OCI-LY3 (cell line): Measurements from ENCODE around the gene MSS51.

Experiments
- H2AFZ ChIP-seq: fragments of 200-600, 300-600 bp; shearing (Covaris generic); 2 replicates; pipeline ENCODE4 v1.6.0; 2014; ENCODE audit warnings: antibody characterized with exemption, low read depth, low read length
- H3K27ac ChIP-seq: fragments of 200-600, 300-600 bp; sonication (generic); 2 replicates; pipeline ENCODE4 v1.5.1; 2014; ENCODE audit warnings: mild to moderate bottlenecking, low read length, moderate library complexity, mixed read lengths
- H3K27me3 ChIP-seq: fragments of 200-600, 300-600 bp; sonication (generic); 2 replicates; pipeline ENCODE4 v1.6.1; 2014; ENCODE audit warnings: low read depth, low read length, mixed read lengths
- H3K36me3 ChIP-seq: fragments of 200-600, 300-600 bp; sonication (generic); replicated peaks from 2 replicates; pipeline ENCODE3; 2014; ENCODE audit warnings: low read depth, low read length, mixed read lengths
- H3K4me1 ChIP-seq: fragments of 300-600, 200-600 bp; sonication (generic); 2 replicates; pipeline ENCODE4 v1.6.1; 2014; ENCODE audit warnings: low read length, mixed read lengths
- H3K4me2 ChIP-seq: fragments of 200-600, 300-600 bp; sonication (generic); 2 replicates; pipeline ENCODE4 v1.6.1; 2014; ENCODE audit warnings: low read length, mixed read lengths
- H3K4me3 ChIP-seq: fragments of 300-600, 200-600 bp; sonication (generic); 2 replicates; pipeline ENCODE4 v1.5.1; 2014; ENCODE audit warnings: antibody characterized with exemption, mild to moderate bottlenecking, low read length, moderate library complexity
- H3K79me2 ChIP-seq: fragments of 300-600, 200-600 bp; shearing (Covaris generic); 2 replicates; pipeline ENCODE4 v1.6.1; 2014; ENCODE audit warnings: mild to moderate bottlenecking, low read length, mixed read lengths
- H3K9ac ChIP-seq: fragments of 300-600, 200-600 bp; shearing (Covaris generic); 2 replicates; pipeline ENCODE4 v1.6.0; 2014; ENCODE audit warnings: mild to moderate bottlenecking, low read length, moderate library complexity
- H3K9me3 ChIP-seq: fragments of 200-600, 300-600 bp; shearing (Covaris generic); 2 replicates; pipeline ENCODE4 v1.6.1; 2014; ENCODE audit warnings: low read length, mixed read lengths; ENCODE audit not compliant: insufficient read depth
- H4K20me1 ChIP-seq: fragments of 200-600, 300-600 bp; sonication (generic); 2 replicates; pipeline ENCODE4 v1.6.1; 2016; ENCODE audit warnings: low read length, mixed read lengths; ENCODE audit not compliant: insufficient read depth
- CTCF ChIP-seq: fragments of 200-600, 300-600 bp; sonication (generic); IDR thresholded peaks from 2 replicates; pipeline ENCODE4 v1.5.1; 2014; ENCODE audit warnings: antibody characterized with exemption, low read length, low read depth
- EZH2phosphoT487 ChIP-seq: fragments of 200-600 bp; shearing (Covaris generic); IDR thresholded peaks from 2 replicates; pipeline ENCODE4 v1.6.1; 2018; ENCODE audit warnings: antibody characterized with exemption, mixed run types, low read depth

The MSS51 gene

GRCh38 chr10:73416571-73416970, 16.8 kb downstream of the MSS51 start:
- Histone ChIP-seq H3K4me1 (peaks cover 5% of the 10 kb centered on the region; the same call in 1 of the 2 replicates), H3K4me3 (no peak overlapping the region), H3K27me3 (no peaks in the 10 kb centered on the region), H3K79me2 (peaks cover 22% of the 10 kb centered on the region), H3K9me3 (no peaks in the 10 kb centered on the region), H3K9ac (no peak overlapping the region), H4K20me1 (no peaks in the 10 kb centered on the region), H3K4me2 (no peak overlapping the region), H3K27ac (no peak overlapping the region), H2AFZ (no peak overlapping the region), H3K36me3 (no peaks in the 10 kb centered on the region)
- TF ChIP-seq CTCF, result no peak

DNA sequence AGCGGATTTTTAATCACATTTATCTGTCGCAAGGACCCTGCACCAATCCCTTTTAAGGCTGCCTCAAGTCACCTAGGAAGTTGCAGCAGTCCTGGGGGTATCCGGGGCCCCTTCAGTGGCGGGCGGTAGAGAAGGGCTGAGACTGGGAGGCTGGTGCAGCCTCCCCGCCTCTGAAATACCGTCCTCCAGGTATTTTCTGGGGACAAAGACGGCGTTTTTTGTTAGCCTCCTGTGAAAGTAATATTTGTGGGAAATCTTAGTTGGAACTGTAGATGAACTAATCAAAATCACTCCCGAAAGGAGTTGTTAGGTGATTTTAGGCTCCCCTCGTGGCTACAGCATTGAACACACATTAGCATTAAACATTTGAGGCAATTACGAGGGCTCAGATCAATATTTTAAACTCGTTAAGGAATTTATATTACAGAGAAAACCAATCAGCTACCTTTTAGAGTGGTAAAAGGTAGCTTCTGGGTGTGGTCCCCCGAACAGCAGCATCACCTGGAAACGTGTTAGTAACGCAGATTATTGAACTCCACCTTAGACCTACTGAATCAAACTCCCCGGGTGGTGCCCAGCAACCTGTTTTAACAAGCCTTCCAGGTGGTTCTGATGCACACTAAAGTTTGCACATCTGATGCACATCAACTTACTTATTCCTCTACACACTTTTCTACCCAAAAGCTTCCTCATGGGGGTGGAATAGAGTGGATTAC, 19.0 kb downstream of the MSS51 start:
- TF ChIP-seq EZH2phosphoT487, result no peak
- TF ChIP-seq CTCF, result no peak
- Histone ChIP-seq H3K9me3 (no peaks in the 10 kb centered on the region), H3K4me1 (peaks cover 5% of the 10 kb centered on the region; the same call in 1 of the 2 replicates), H3K4me2 (peak overlapping the region; percentile 73), H3K36me3 (no peaks in the 10 kb centered on the region), H3K27me3 (no peaks in the 10 kb centered on the region), H3K4me3 (peak overlapping the region; percentile 98), H3K9ac (peak overlapping the region; percentile 63), H4K20me1 (no peaks in the 10 kb centered on the region), H3K79me2 (peaks cover 44% of the 10 kb centered on the region), H3K27ac (no peak overlapping the region), H2AFZ (peak overlapping the region; percentile 89)

GRCh38 chr10:73413528-73414229, 19.7 kb downstream of the MSS51 start, which contains the start of gene ANXA7:
TSS of gene ANXA7 (minus strand) at chr10:73414058. CDS start at chr10:73400856, 13,202 bp downstream.
- Histone ChIP-seq H3K27me3 (no peaks in the 10 kb centered on the region), H3K79me2 (peaks cover 51% of the 10 kb centered on the region), H3K4me3 (peak within 1 kb of the TSS; percentile 98), H3K4me2 (peak within 1 kb of the TSS; percentile 77), H3K4me1 (peaks cover 5% of the 10 kb centered on the region; the same call in 1 of the 2 replicates), H3K27ac (peak within 1 kb of the TSS; percentile 68), H3K36me3 (no peaks in the 10 kb centered on the region), H2AFZ (peak within 1 kb of the TSS; percentile 89), H3K9me3 (no peaks in the 10 kb centered on the region), H3K9ac (peak within 1 kb of the TSS; percentile 86), H4K20me1 (peaks cover 3% of the 10 kb centered on the region)
- TF ChIP-seq CTCF, result no peak
- no peak for TF ChIP-seq EZH2phosphoT487

DNA sequence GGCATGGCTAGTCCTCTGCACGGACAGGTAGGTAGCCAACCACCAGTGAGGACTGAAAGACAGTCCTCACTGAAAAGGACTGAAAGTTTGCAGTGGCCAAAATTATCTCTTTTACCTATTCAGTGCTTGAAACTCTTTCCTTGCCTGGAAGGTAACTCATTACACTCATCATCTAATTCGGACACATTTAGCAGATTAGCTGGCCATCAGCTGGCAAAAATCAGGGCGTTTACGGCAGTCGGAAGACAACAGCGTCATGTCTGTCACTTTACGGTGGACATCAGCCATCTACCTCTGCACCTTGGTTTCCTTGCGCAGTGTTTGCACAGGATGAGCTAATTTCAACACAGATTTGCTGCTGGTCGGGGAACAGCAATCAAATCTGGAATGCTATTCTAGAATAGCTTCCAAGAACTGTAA, 20.2 kb downstream of the MSS51 start:
- Histone ChIP-seq H3K27ac (peak overlapping the region; percentile 68), H3K79me2 (peaks cover 57% of the 10 kb centered on the region), H3K27me3 (no peaks in the 10 kb centered on the region), H4K20me1 (peaks cover 4% of the 10 kb centered on the region), H3K9ac (peak overlapping the region; percentile 86), H3K4me2 (peak overlapping the region; percentile 77), H3K9me3 (no peaks in the 10 kb centered on the region), H3K4me3 (peak overlapping the region; percentile 98), H3K4me1 (peaks cover 5% of the 10 kb centered on the region; the same call in 1 of the 2 replicates), H3K36me3 (no peaks in the 10 kb centered on the region), H2AFZ (no peak overlapping the region)
- no peak for TF ChIP-seq CTCF
- TF ChIP-seq EZH2phosphoT487, result no peak
